ENCODE results near the gene DOCK11. TPM values are rescaled to one million over a fixed set of nuclear protein-coding genes. Genes with fewer than 3 reads are reported as not detected.

The DOCK11 gene
- total and polyA plus RNA-seq, 11 donors = 1.8 to 26.3 (median 2.9) TPM

GRCh38 chrX:118502161-118502789, 6.7 kb downstream of the DOCK11 start:
- no peak for DNase-seq
- H3K4me1 ChIP-seq = peaks cover 0 to 29% (median 0%) of the 10 kb centered on the region in 12 donors
- 54 to 74% (median 67%) methylated on average over 6 of the region's 6 CpGs for WGBS, 4 donors
- no peaks in the 10 kb centered on the region for H3K9me3 ChIP-seq
- H3K27ac ChIP-seq = peak overlapping the region in 1 of 12 donors; percentile 49
- H3K4me3 ChIP-seq = no peak overlapping the region
- TF ChIP-seq CTCF (IDR thresholded peaks at IDR 0.05) (no peak), POLR2A (IDR thresholded peaks at IDR 0.05) (no peak)
- peaks cover 0 to 3% (median 0%) of the 10 kb centered on the region in 9 donors for H3K27me3 ChIP-seq
- H3K36me3 ChIP-seq = no peaks in the 10 kb centered on the region
- intact Hi-C loops (cut with DNase I) = no loop called here
- no peak for ATAC-seq

GRCh38 chrX:118503260-118504041, 7.8 kb downstream of the DOCK11 start:
- no peak for DNase-seq

GRCh38 chrX:118504581-118504980, 9.0 kb downstream of the DOCK11 start:
- no peak for ATAC-seq

More at GRCh38 chrX:118503260-118504041, 7.8 kb downstream of the DOCK11 start:
- Histone ChIP-seq H3K36me3 (no peaks in the 10 kb centered on the region), H3K27me3 (peaks cover 0 to 3% (median 0%) of the 10 kb centered on the region in 9 donors), H3K9me3 (no peaks in the 10 kb centered on the region), H3K27ac (peak overlapping the region in 1 of 12 donors; percentile 49), H3K4me3 (no peak overlapping the region), H3K4me1 (peaks cover 0 to 25% (median 0%) of the 10 kb centered on the region in 12 donors)
- TF ChIP-seq CTCF (IDR thresholded peaks at IDR 0.05) = no peak
- TF ChIP-seq POLR2A (IDR thresholded peaks at IDR 0.05) = no peak
- ATAC-seq = no peak
- intact Hi-C loops (cut with DNase I) = no loop called here
- WGBS, 4 donors = 54 to 65% (median 57%) methylated on average over 7 of the region's 7 CpGs

More at GRCh38 chrX:118504581-118504980, 9.0 kb downstream of the DOCK11 start:
- 75 to 85% (median 82%) methylated on average over 4 of the region's 4 CpGs for WGBS, 4 donors
- H3K9me3 ChIP-seq = no peaks in the 10 kb centered on the region
- DNase-seq = no peak
- H3K36me3 ChIP-seq = no peaks in the 10 kb centered on the region
- intact Hi-C loops (cut with DNase I) = no loop called here
- H3K27me3 ChIP-seq = peaks cover 0 to 3% (median 0%) of the 10 kb centered on the region in 9 donors
- peaks cover 0 to 21% (median 0%) of the 10 kb centered on the region in 12 donors for H3K4me1 ChIP-seq
- H3K4me3 ChIP-seq = no peak overlapping the region
- TF ChIP-seq CTCF (IDR thresholded peaks at IDR 0.05) = no peak
- no peak for TF ChIP-seq POLR2A (IDR thresholded peaks at IDR 0.05)
- no peak overlapping the region for H3K27ac ChIP-seq
